Activated naive CD4-positive, alpha-beta T cell (primary cell): Measurements from ENCODE around the gene OTOP2.
"Not testable (repeated sequence)": the region's sequence is repeated elsewhere in the genome, so short reads cannot be mapped to it uniquely, and the experiment has no call there.

Experiments
- DNase-seq, 4 experiments: peaks; one replicate each; lab custom pipeline; 2025; lab: John Stamatoyannopoulos, UW

Gene OTOP2

GRCh38 chr17:74972107-74972972 lies 48.3 kb downstream of the OTOP2 start, which contains the start of gene HID1:
HID1 (minus strand) TSS chr17:74972759; CDS start chr17:74972656, 103 bp downstream.
- DNase-seq, result peak; percentile 50 to 83 (median 68)

GRCh38 chr17:74972973-74973328 lies 48.9 kb downstream of the OTOP2 start:
- no peak for DNase-seq

- no peak for DNase-seq
These were observed 51.9 kb downstream of the OTOP2 start for GRCh38 chr17:74975943-74976342.

GRCh38 chr17:74977802-74978201 lies 53.7 kb downstream of the OTOP2 start:
- no peak for DNase-seq

GRCh38 chr17:74978240-74978639 lies 54.2 kb downstream of the OTOP2 start:
- no peak for DNase-seq

- no peak for DNase-seq
These were observed 55.5 kb downstream of the OTOP2 start for GRCh38 chr17:74979408-74980146.

- DNase-seq, result no peak
These were observed 57.4 kb downstream of the OTOP2 start for GRCh38 chr17:74981318-74981978.

- DNase-seq, result peak; percentile 35 to 80 (median 48)
These were observed 58.0 kb downstream of the OTOP2 start for GRCh38 chr17:74981979-74982662.

GRCh38 chr17:74982663-74983313 lies 58.7 kb downstream of the OTOP2 start:
- DNase-seq, result not testable (repeated sequence)
